PC-9 (cell line): ENCODE data around the gene FILIP1L. TPM values are rescaled to one million over a fixed set of nuclear protein-coding genes. Genes with fewer than 3 reads are reported as not detected.

Experiments
- BruUV-seq: library from RNA; stranded (reverse); fragments of 400-500 nt; replicated peaks from 2 replicates; lab custom pipeline; 2021; lab: Mats Ljungman, UMichigan
- CTCF ChIA-PET: fragments of 300-600 bp; sonication (Branson Sonifier 250); formaldehyde crosslinking; loops from one replicate; lab custom pipeline; 2022; ENCODE audit warnings: antibody characterized with exemption; lab: Charles Lee
- POLR2A ChIA-PET: fragments of 300-600 bp; sonication (Branson Sonifier 250); formaldehyde crosslinking; loops from one replicate; lab custom pipeline; 2022; ENCODE audit warnings: antibody characterized with exemption; ENCODE audit not compliant: unreplicated experiment; lab: Charles Lee
- DNase-seq, 2 experiments: peaks; one replicate each; pipeline versions ENCODE4 v3.0.0 to v3.0.0-alpha.2; 2015 to 2022; ENCODE audit warnings: mixed read lengths in 1 of 2
- H2AFZ ChIP-seq: fragments of 200-600 bp; sonication (generic); 2 replicates; pipeline ENCODE4 v1.8.1; 2017; ENCODE audit warnings: antibody characterized with exemption
- H3F3A ChIP-seq: fragments of 200-600 bp; sonication (generic); 2 replicates; pipeline ENCODE4 v1.8.1; 2017; ENCODE audit warnings: antibody characterized with exemption, mild to moderate bottlenecking, low read depth; ENCODE audit not compliant: insufficient read depth
- H3K27ac ChIP-seq: fragments of 200-600 bp; sonication (generic); 2 replicates; pipeline ENCODE4 v1.6.1; 2016; ENCODE audit warnings: mixed run types
- H3K27me3 ChIP-seq: fragments of 200-600 bp; sonication (generic); 2 replicates; pipeline ENCODE4 v1.6.1; 2016; ENCODE audit warnings: low read depth, mixed run types; ENCODE audit not compliant: insufficient read depth
- H3K36me3 ChIP-seq: fragments of 200-600 bp; sonication (generic); 2 replicates; pipeline ENCODE4 v1.6.1; 2016; ENCODE audit warnings: low read depth, mixed run types
- H3K4me1 ChIP-seq: fragments of 200-600 bp; sonication (generic); replicated peaks from 2 replicates; pipeline ENCODE4 v1.6.1; 2016; ENCODE audit warnings: mixed run types; ENCODE audit not compliant: insufficient read depth
- H3K4me2 ChIP-seq: fragments of 200-600 bp; sonication (generic); 2 replicates; pipeline ENCODE4 v1.6.1; 2017; ENCODE audit warnings: mixed run types
- H3K4me3 ChIP-seq: fragments of 200-600 bp; sonication (generic); 2 replicates; pipeline ENCODE4 v1.6.1; 2016; ENCODE audit warnings: mixed run types
- H3K79me2 ChIP-seq: fragments of 200-600 bp; sonication (generic); 2 replicates; pipeline ENCODE4 v1.6.1; 2017; ENCODE audit warnings: low read depth, mixed run types
- H3K9me2 ChIP-seq: fragments of 200-600 bp; sonication (generic); 2 replicates; pipeline ENCODE4 v1.8.1; 2017; ENCODE audit warnings: mild to moderate bottlenecking; ENCODE audit not compliant: insufficient read depth
- H3K9me3 ChIP-seq: fragments of 200-600 bp; sonication (generic); 2 replicates; pipeline ENCODE4 v1.8.1; 2016; ENCODE audit warnings: low read depth; ENCODE audit not compliant: insufficient read depth
- H4K20me1 ChIP-seq: fragments of 200-600 bp; sonication (generic); 2 replicates; pipeline ENCODE4 v1.8.1; 2017; ENCODE audit not compliant: insufficient read depth
- EZH2 ChIP-seq: fragments of 200-600 bp; sonication (generic); IDR thresholded peaks from 2 replicates; pipeline ENCODE4 v1.8.0; 2017; ENCODE audit warnings: antibody characterized with exemption, low read depth
- intact Hi-C: fragments of 100-400 bp; cut with micrococcal nuclease; formaldehyde crosslinking; loops from one replicate; pipeline ENCODE4 v1.10.0; 2022; ENCODE audit not compliant: unreplicated experiment
- total RNA-seq: library from RNA; stranded (reverse); gene quantifications from 2 replicates; pipeline ENCODE4 v1.2.3, GENCODE V29; 2021
- TF ChIP-seq, protein P1 (sequence below): fragments of 200-600 bp; sonication (generic); conservative IDR thresholded peaks from 2 replicates; pipeline ENCODE4 v1.6.1; 2017; ENCODE audit warnings: mixed run types, antibody characterized with exemption, mild to moderate bottlenecking, moderate library complexity

Gene FILIP1L
- total RNA-seq, 1 experiment from 2014 or later = 16.8 TPM

DNA sequence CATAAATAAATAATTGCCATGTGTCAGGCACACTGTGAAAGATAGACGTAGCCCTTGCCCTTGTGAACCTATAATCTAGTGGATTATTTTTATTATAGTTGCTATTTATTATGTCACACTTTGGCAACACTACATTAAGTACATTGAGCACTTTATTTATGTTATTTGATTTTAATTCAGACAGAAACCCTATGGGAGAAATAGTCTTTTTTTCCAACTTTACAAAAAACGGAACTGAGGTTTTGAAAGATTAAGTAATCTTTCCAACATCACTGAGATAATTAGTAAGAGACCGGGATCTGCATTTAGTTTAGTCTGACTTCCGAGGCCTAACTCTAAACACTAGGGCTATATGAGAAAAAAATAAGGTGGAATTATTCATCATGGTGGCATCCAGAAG lies 2.8 kb upstream of the FILIP1L start:
- Histone ChIP-seq H2AFZ (no peak overlapping the region), H3F3A (no peaks in the 10 kb centered on the region), H4K20me1 (no peaks in the 10 kb centered on the region), H3K79me2 (no peaks in the 10 kb centered on the region), H3K4me3 (no peak overlapping the region), H3K27ac (no peak overlapping the region), H3K27me3 (no peaks in the 10 kb centered on the region), H3K36me3 (no peaks in the 10 kb centered on the region), H3K9me3 (no peaks in the 10 kb centered on the region), H3K4me2 (no peak overlapping the region), H3K4me1 (peaks cover 28% of the 10 kb centered on the region), H3K9me2 (0 out of 2 replicates have a peak, but pooled peaks cover 10% of the 10 kb centered on the region)
- ChIA-PET POLR2A (no interaction called here), CTCF (no interaction called here)
- TF ChIP-seq, protein P1, sequence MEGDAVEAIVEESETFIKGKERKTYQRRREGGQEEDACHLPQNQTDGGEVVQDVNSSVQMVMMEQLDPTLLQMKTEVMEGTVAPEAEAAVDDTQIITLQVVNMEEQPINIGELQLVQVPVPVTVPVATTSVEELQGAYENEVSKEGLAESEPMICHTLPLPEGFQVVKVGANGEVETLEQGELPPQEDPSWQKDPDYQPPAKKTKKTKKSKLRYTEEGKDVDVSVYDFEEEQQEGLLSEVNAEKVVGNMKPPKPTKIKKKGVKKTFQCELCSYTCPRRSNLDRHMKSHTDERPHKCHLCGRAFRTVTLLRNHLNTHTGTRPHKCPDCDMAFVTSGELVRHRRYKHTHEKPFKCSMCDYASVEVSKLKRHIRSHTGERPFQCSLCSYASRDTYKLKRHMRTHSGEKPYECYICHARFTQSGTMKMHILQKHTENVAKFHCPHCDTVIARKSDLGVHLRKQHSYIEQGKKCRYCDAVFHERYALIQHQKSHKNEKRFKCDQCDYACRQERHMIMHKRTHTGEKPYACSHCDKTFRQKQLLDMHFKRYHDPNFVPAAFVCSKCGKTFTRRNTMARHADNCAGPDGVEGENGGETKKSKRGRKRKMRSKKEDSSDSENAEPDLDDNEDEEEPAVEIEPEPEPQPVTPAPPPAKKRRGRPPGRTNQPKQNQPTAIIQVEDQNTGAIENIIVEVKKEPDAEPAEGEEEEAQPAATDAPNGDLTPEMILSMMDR = no peak
- no peak for TF ChIP-seq EZH2
- intact Hi-C loops = no loop called here
- DNase-seq = no peak
- BruUV-seq = no TSS peak

DNA sequence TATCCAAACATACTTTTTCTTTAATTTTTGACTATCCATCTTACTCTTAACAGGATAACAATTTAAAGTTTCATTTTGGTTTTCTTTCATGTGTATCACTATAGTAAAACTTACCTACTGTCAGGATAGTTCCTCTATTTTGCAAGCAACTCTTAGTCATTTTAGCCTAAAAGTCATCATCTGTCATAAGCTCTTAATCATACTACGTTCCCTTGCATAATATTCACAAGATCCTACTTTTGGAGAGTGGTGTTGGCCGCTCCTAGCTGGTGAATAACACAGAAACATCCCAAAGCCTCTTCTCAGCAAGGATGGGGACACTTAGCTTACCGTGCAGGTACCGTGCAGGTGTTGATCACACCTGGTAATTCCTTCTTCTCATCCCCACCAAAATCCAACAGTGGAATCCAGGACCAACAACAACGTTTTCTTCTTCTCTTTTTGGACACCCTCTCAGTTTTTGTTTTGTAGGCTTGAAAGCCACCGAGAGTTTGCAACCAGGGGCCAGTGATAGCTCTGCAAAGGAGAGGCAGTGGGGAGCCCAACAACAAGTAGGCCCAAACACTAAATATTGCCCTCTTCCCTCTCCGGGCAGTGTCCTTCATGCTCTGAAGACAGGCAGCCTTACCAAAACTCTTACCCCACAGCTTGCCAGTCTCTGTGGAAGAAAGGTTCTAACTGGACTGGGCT lies 433 bp downstream of the FILIP1L start:
- intact Hi-C loops = no loop called here
- no peaks in the 10 kb centered on the region for H4K20me1 ChIP-seq
- CTCF ChIA-PET = no interaction called here
- peak in 1 of 2 experiments; percentile 51 for DNase-seq
- no peak overlapping the region for H3K4me2 ChIP-seq
- no peaks in the 10 kb centered on the region for H3F3A ChIP-seq
- H3K4me1 ChIP-seq = peaks cover 30% of the 10 kb centered on the region
- H3K36me3 ChIP-seq = no peaks in the 10 kb centered on the region
- no peaks in the 10 kb centered on the region for H3K79me2 ChIP-seq
- POLR2A ChIA-PET = interaction anchor here (0.7 kb wide), 1 partner anchor 215 kb away, joined by 6 read pairs; no protein-coding TSS in a partner anchor
- no peak overlapping the region for H3K27ac ChIP-seq
- no peak overlapping the region for H2AFZ ChIP-seq
- no TSS peak for BruUV-seq
- TF ChIP-seq, protein P1 = no peak
- no peak for TF ChIP-seq EZH2
- no peaks in the 10 kb centered on the region for H3K27me3 ChIP-seq
- H3K9me2 ChIP-seq = 0 out of 2 replicates have a peak, but pooled peaks cover 10% of the 10 kb centered on the region
- no peak overlapping the region for H3K4me3 ChIP-seq
- H3K9me3 ChIP-seq = no peaks in the 10 kb centered on the region

DNA sequence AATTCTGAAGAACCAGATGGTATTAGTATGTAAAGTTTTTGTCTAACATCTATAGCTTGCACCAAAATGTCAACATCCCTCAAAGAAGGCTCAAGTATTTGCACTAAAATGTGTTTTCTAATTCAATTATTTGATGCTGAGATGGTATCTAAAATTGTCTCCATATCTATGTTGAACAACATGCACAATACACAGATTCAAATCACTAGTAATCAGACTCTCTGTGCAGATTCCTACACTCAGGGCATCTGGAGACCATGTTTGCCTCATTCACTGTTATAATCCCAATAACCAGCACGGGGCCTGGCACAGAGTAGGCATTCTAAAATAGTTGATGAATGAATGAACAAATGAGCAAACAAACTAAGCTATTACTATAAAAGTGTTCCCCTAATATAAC lies 2.6 kb downstream of the FILIP1L start:
- Histone ChIP-seq H4K20me1 (no peaks in the 10 kb centered on the region), H2AFZ (no peak overlapping the region), H3K4me1 (peaks cover 52% of the 10 kb centered on the region), H3K79me2 (no peaks in the 10 kb centered on the region), H3K36me3 (no peaks in the 10 kb centered on the region), H3F3A (peaks cover 16% of the 10 kb centered on the region), H3K27ac (no peak overlapping the region), H3K9me3 (no peaks in the 10 kb centered on the region), H3K4me2 (no peak overlapping the region), H3K9me2 (0 out of 2 replicates have a peak, but pooled peaks cover 10% of the 10 kb centered on the region), H3K27me3 (no peaks in the 10 kb centered on the region), H3K4me3 (no peak overlapping the region)
- no peak for DNase-seq
- no TSS peak for BruUV-seq
- ChIA-PET POLR2A (no interaction called here), CTCF (interaction anchor here (0.6 kb wide), 1 partner anchor 228 kb away, joined by 3 read pairs; no protein-coding TSS in a partner anchor)
- intact Hi-C loops = no loop called here
- TF ChIP-seq EZH2 = no peak
- TF ChIP-seq, protein P1 = no peak
